Activated T-cell treated with anti-CD3 and anti-CD28 coated beads for 1 hour (primary cell): ENCODE results near the gene SLC6A19.

ENCODE experiments used
- DNase-seq: peaks from one replicate; pipeline ENCODE4 v3.0.0-alpha.2; 2020; ENCODE audit warnings: low read depth

Gene SLC6A19

DNA sequence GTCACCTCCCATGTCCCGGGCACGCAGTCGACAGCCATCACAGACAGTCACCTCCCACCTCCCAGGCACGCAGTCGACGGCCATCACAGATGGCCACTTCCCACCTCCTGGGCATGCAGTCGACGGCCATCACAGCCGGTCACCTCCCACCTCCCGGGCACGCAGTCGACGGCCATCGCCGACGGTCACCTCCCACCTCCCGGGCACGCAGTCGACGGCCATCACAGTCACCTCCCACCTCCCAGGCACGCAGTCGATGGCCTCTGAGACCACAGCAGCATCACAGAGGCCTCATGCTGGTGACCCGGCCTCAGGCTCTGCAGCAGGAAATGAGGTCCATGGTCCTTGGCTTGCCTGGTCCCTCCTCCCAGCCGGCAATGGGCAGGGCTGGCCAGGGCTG lies 5.5 kb upstream of the SLC6A19 start:
- no peak for DNase-seq

DNA sequence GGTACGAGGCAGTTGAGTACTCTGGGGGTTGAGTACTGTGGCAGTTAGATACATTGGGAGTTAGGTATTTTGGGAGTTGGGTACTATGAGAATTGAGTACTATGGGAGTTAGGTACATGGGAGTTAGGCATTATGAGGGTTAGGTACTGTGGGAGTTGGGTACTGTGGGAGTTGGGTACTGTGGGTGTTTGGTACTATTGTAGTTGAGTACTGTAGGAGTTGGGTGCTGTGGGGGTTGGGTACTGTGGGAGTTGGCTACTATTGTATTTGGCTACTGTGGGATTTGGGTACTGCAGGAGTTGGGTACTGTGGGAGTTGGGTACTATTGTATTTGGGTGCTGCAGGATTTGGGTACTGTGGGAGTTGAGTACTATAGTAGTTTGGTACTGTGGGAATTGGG lies 4.8 kb upstream of the SLC6A19 start:
- no peak for DNase-seq

DNA sequence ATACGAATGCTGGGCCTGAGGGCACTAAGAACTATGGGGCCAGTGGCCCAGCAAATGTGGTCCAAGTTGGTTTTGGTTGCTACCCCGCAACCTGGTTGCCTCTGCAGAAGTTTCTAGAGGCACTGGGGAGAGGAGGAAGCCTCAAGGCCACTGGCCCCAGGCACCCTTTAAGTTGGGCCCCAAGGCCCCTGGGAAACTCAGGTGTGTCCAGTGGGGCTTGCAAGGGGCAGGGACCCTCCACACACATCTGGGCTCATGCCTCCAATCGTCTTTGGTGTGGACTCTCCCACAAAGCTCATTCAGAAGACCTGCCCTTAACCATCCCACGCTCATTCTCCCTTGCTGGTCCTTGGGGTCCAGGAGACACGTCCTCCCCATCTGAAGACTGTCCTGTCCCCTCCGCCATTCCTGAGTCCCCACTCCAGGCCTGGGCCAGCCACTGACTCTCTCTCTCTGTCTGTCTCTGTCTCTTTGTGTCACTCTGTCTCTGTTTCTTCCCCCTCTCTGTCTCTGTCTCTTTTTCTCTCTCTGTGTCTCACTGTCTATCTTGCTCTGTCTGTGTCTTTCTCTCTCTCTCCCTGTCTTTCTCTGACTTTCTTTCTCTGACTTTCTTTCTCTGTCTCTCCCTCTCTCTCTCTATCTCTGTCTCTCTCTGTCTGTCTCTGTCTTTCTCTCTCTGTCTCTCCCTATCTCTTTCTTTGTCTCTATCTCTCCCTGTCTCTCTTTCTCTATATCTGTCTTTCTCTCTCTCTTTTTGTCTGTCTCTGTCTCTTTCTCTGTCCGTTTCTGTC lies 3.3 kb upstream of the SLC6A19 start:
- no peak for DNase-seq

DNA sequence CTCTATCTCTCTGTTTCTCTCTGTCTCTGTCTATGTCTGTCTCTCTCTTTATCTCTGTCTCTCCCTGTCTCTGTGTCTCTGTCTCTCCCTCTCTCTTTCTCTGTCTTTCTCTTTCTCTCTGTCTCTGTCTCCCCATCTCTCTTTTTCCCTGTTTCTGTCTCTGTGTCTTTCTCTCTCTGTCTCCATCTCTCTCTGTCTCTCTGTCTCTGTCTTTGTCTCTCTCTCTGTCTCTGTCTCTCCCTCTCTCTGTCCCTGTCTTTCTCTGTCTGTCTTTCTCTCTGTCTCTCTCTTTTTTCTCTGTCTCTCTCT lies 2.1 kb upstream of the SLC6A19 start:
- DNase-seq, result no peak

- no peak for DNase-seq
Measured at GRCh38 chr5:1199649-1200494, 1.5 kb upstream of the SLC6A19 start.

- DNase-seq, result no peak
Measured at GRCh38 chr5:1200495-1201326, 684 bp upstream of the SLC6A19 start.

GRCh38 chr5:1202026-1202797 lies 817 bp downstream of the SLC6A19 start:
- DNase-seq, result no peak

DNA sequence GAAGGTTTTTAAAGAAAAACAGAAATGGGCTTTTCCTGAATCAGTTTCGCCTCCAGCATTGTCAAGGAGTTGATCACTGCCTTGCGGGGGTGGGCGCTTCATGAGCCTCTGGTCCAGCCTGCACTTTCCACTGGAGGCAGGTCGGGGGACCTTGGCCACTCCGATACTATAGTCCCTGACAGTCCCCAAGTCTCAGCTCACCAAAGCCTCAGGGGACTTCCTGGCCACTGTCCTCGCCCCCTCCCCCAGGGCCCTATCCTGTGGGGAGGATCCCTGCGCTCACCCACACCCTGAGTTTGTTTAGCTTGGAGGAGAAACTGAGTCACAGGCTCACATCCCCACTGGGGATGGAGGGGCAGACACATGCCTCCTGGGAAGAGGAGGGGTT lies 1.4 kb downstream of the SLC6A19 start:
- no peak for DNase-seq

DNA sequence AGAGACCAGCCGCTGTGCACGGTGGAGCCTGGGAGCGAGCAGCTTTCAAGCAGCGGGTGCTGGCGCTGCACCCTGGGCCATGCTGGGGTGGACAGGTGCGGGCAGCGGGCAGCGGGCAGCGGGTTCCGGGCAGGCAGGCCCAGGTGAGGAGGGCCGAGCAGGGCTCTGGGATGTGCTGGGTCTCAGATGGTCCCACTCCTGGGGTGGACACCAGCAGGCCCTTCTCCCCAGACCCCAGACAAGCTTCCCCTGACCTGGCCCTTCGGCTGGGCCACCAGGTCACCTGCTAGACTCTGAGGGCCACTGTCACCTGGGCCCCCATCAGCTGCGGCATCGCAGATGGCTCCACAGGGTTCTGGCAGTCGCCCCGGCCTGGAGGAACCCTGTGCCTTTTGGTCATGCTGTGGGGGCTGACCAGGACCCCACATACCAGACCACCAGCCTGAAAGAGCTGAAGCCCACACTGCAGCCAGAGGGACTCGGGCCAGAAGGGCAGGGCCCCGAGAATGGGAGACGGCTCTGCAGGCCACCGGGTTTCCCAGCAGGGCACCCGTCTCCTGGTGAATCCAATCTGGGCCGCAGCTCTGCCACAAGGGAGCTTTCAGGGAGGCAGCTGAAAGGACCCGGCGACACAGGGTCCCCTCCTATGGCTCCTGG lies 2.0 kb downstream of the SLC6A19 start:
- DNase-seq, result no peak

- DNase-seq, result no peak
Measured at GRCh38 chr5:1203968-1204692, 2.7 kb downstream of the SLC6A19 start.

DNA sequence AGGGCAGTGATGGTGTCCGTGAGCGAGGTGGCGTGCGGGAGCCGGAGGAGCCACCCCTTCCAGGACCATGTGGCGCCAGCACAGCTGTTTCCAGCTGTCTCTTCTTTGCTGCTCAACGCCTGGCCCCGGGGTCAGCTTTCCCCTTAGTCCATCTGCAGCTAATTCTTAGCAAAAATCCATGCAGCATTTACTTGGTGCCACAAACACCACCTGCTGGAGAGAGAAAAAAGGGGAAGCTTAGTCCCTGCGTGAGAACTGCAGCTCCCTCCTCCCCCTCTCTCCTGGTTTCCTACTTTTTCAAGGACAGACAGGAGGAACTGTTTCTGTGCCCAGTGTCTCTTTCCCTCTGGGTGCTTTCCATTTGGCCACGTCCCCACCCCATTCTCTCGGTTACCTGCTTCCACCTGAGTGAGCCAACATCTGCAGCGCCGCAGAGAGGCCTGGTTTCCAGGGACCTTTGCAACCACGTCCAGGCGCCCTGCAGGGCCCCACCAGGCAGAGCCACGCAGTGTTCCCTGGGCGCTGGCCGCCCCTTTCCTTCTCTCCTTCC lies 3.4 kb downstream of the SLC6A19 start:
- DNase-seq, result no peak

DNA sequence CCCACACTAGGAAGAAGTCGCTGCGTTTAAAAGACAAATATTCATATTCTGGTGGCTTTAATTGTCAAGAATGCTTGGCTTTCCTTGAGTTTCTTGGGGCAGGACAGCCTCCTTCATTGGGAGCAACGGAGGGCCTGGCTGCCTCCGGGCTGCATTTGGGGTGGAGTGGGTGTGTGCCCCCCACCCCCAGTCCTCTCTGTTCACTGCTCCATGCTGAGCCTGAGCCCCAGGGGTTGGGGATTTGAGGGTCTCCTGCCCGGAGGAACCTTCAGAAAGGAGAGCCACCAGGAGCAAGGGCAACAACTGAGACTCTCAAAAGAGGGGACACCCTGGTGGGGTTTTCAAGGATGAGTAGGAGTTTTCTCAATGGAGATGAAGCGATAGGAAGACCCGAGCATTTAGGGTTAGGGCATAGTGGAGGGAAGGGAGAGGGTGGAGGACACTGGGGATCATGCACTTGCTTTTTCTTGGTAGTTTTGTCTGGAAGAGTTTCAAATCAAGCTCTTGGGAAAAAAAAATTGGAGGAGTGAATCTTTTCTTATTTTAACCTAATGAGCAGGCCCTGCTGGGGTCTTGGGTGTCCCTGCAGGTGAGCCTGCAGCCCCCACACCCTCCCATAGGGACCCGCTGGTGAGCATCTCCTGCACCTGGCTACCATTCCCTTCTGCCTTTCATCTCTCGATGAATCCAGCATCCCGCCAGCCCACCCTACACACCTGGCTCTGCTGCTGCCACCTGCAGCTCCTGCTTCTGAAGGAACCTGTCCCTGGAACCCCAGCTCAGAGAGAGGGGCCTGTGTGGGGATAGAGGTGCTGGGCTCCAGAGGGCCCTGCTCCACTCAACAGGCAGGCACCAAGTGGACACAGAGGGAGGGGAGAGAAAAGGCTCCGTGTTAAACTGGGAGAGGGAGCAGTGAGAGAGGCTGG lies 4.1 kb downstream of the SLC6A19 start:
- DNase-seq, result no peak

- DNase-seq, result no peak
Measured at GRCh38 chr5:1206521-1207412, 5.4 kb downstream of the SLC6A19 start.

- DNase-seq, result no peak
Measured at GRCh38 chr5:1207555-1207954, 6.2 kb downstream of the SLC6A19 start.

- DNase-seq, result no peak
Measured at GRCh38 chr5:1208221-1208742, 6.9 kb downstream of the SLC6A19 start.

DNA sequence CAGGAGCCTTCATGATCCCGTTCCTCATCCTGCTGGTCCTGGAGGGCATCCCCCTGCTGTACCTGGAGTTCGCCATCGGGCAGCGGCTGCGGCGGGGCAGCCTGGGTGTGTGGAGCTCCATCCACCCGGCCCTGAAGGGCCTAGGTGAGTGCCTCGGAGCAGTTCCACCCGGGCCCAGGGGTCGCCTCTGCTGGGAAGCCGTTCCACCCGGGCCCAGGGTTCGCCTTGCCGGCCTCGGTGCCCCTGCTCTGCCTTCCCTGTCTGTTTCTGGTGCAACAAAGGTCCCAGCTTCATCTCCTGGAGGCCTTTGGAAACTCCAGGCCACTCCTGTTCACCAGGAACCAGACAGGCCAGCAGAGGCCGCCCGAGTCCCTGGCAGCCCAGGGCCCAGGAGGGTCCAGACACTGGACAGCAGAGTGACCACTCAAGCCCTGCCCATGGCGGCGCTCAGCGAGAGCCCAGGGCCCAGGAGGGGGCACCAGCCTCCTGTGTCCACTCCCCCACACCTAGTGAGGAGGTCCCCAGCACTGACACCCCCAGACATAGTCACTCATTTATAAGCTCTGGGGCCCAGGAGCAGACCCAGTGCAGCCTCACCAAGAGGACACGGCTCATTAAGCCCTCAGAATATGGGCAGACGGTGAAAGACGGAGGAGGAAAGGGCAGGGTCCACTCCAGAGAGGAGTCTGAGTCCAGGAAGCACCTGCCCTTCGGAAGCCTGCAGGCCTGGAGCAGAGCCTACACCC lies 7.5 kb downstream of the SLC6A19 start:
- no peak for DNase-seq

GRCh38 chr5:1209489-1209852 lies 8.1 kb downstream of the SLC6A19 start:
- DNase-seq, result no peak
